C1 segment of cervical spinal cord (tissue), 14 donors: ENCODE data around the gene ERN2.
"Not testable (repeated sequence)": the region's sequence is repeated elsewhere in the genome, so short reads cannot be mapped to it uniquely, and the experiment has no call there.

Experiments used
- DNase-seq, 14 donors: peaks; one replicate each; lab custom pipeline; 2025; lab: John Stamatoyannopoulos, UW

The ERN2 gene

GRCh38 chr16:23722613-23723240 is 9.7 kb upstream of the ERN2 start:
- DNase-seq: not testable (repeated sequence)

- DNase-seq: no peak
Measured at GRCh38 chr16:23716484-23716883, 3.5 kb upstream of the ERN2 start.

GRCh38 chr16:23711785-23712184 is 1.2 kb downstream of the ERN2 start:
- no peak for DNase-seq

- no peak for DNase-seq
Measured at GRCh38 chr16:23710504-23710903, 2.5 kb downstream of the ERN2 start.

- DNase-seq: no peak
Measured at GRCh38 chr16:23710008-23710407, 3.0 kb downstream of the ERN2 start.

- no peak for DNase-seq
Measured at GRCh38 chr16:23709536-23709935, 3.5 kb downstream of the ERN2 start.

GRCh38 chr16:23706439-23706838 is 6.6 kb downstream of the ERN2 start:
- DNase-seq: no peak

GRCh38 chr16:23705517-23705902 is 7.5 kb downstream of the ERN2 start:
- no peak for DNase-seq

- no peak for DNase-seq
Measured at GRCh38 chr16:23704772-23705516, 8.1 kb downstream of the ERN2 start.

GRCh38 chr16:23702951-23703350 is 10.1 kb downstream of the ERN2 start:
- DNase-seq: no peak

GRCh38 chr16:23701045-23701444 is 12.0 kb downstream of the ERN2 start:
- DNase-seq: no peak

- no peak for DNase-seq
Measured at GRCh38 chr16:23700509-23700908, 12.5 kb downstream of the ERN2 start.

- DNase-seq: no peak
Measured at GRCh38 chr16:23700093-23700492, 12.9 kb downstream of the ERN2 start.

- DNase-seq: no peak
Measured at GRCh38 chr16:23699100-23699499, 13.9 kb downstream of the ERN2 start.

- DNase-seq: no peak
Measured at GRCh38 chr16:23695756-23696155, 17.3 kb downstream of the ERN2 start.

- DNase-seq: peak in 2 of 14 donors; percentile 18 to 54
Measured at GRCh38 chr16:23694644-23695373, 18.2 kb downstream of the ERN2 start.

- DNase-seq: no peak
Measured at GRCh38 chr16:23694265-23694643, 18.8 kb downstream of the ERN2 start.

GRCh38 chr16:23692190-23692837 is 20.7 kb downstream of the ERN2 start:
- DNase-seq: no peak

GRCh38 chr16:23691483-23692189 is 21.4 kb downstream of the ERN2 start:
- no peak for DNase-seq

- DNase-seq: no peak
Measured at GRCh38 chr16:23690771-23691482, 22.1 kb downstream of the ERN2 start.
